Measurements from ENCODE around the gene UNC45B.
"Not testable (repeated sequence)": the region's sequence is repeated elsewhere in the genome, so short reads cannot be mapped to it uniquely, and the experiment has no call there.

UNC45B gene

DNA sequence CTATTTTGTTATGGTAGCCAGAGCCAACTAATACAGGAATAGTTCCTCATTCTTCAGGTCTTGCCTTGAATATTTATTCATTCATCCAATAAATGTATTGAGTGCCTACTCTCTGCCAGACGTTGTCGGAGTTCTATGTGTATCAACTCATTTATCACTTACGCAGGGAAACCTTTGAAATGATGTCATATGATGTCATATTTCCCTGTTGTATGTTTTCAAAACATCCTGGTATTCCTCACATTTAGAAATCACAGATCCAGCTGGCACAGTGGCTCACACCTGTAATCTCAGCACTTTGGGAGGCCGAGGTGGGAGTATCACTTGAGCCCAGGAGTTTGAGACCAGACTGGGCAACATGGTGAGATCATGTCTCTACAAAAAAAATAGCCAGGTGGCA lies 2.8 kb upstream of the UNC45B start:
- DNase-seq: no peak

DNA sequence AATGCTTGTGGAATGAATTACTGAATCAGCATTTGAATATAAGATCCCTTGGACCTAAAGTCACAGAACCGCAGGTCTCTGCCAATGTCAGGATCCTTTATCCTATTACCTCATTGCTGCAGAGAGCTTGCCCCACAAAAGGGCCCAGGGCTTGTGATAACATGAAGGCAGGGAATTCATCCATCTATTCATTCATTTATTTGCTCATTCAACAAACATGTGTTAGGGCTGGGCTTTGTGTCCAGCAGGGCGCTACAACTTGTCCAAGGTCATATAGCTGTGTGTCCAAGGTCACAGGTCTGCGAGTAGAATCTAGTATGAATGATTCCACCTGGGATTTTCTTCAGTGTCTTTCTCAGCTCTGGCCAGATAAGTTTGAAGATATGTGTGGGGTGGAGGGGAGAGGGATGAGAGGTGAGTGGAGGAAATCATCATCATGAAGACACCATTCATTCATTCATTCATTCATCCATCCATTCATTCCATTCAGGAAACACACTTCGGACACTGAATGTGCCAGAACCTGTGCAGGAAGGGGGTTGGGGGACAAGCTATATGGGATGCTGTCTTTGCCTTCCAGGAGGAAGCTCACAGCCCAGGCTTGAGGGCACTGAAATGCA lies 1.3 kb upstream of the UNC45B start:
- DNase-seq: no peak

DNA sequence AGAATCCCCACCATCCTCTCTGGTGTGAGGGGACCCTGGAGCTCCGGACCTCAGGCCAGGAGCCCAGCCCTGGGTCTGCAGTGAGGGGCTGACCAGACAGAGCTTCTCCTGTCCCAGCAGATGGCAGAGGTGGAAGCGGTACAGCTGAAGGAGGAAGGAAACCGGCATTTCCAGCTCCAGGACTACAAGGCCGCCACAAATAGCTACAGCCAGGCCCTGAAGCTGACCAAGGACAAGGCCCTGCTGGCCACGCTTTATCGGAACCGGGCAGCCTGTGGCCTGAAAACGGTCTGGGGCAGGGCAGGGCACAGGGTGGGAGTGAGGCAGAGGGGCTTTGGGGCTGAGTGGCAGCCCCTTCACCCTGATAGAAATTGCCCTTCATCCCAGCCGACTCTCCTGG lies 527 bp downstream of the UNC45B start:
- no peak for DNase-seq

DNA sequence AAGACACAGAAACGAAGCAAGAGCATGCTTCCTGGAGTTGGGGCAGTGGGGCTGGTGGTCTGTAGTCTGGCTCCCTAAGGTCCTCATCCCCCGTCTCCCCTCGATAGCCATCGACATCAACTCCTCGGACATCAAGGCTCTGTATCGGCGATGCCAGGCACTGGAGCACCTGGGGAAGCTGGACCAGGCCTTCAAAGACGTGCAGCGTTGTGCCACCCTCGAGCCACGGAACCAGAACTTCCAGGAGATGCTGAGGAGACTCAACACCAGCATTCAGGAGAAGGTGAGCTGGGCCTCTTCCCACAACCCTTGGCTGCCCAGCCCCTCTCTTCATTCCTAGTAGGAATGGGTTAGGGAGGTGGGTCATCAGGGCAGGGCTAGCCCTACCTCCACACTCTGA lies 2.3 kb downstream of the UNC45B start:
- DNase-seq: no peak

DNA sequence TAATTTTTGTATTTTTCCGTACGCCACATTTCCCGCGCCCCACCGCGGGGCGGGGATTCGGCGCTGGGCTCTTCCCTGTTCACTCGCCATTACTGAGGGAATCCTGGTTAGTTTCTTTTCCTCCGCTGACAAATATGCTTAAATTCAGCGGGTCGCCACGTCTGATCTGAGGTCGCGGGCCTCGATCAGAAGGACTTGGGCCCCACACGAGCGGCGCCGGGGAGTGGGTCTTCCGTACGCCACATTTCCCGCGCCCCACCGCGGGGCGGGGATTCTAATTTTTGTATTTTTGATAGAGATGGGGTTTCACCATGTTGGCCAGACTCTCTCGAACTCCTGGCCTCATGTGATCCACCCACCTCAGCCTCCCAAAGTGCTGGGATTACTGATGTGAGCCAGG lies 3.5 kb downstream of the UNC45B start:
- DNase-seq: not testable (repeated sequence)

DNA sequence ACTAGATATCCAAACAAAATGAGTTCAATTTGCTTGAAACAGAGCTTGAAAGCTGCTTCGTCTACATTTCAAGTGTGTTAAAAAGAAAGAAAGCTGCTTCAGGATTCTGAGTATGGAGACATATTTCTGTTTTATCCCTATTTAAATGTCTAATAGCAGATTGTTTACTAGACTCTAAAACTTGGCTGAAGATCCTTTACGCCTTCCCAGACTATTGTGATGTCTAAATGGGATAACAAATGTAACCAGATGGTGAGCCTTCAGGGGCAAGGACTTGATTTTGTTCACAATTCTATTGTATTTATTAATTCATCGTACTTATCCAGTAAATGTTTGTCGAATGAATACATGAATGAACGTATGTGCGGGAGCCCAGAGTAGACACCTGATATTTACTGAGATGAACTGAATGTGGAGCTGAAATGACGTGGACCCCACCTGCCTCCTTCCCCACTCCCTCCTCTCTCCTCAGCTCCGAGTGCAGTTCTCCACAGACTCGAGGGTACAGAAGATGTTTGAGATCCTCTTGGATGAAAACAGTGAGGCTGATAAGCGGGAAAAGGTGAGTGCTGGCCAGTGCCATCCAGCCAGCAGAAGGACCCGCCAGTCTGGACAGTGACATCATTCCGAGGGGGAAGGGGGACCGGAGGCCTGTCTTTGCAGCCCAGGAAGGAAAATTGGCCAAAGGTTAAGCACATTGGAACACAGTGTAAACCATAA lies 5.0 kb downstream of the UNC45B start:
- no peak for DNase-seq

DNA sequence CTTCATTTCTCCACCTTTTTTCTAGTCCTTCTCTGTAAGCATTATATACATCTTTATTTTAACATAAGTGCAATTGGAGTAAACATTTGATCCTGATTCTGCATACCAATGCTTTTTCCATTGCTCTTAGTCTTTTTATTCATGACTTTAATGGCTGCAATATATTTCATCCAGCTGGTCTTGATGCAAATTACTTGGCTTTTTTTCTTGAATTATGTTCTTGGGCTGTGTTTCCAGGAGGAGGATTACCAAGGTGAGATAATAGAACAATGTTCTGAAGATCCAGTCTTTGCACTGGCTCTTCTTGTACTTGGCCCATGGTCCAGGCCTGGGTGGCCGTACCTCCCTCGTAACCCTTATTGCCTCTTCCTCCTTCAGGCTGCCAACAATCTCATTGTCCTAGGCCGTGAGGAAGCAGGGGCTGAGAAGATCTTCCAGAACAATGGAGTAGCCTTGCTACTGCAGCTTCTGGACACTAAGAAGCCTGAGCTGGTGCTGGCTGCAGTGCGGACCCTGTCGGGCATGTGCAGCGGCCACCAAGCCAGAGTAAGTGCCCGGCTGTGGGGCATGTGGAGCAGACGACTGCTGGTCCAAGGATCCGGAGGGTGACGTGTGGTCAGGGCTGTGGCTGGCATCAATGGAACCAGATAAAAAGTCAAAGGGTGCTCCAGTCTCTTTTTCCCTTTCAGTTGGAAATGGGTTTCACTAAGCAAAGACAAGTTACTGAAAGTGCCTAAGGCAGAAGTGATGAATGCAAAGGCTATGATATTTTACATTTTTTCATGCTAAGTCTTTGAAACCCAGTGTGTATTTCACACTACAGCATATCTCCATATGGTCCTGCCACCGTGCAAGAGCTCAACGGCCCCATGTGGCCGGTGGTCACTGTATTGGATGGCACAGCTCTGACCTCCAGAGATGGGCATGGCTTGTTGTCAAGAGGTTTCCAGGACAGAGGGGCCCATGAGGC lies 6.9 kb downstream of the UNC45B start:
- no peak for DNase-seq

DNA sequence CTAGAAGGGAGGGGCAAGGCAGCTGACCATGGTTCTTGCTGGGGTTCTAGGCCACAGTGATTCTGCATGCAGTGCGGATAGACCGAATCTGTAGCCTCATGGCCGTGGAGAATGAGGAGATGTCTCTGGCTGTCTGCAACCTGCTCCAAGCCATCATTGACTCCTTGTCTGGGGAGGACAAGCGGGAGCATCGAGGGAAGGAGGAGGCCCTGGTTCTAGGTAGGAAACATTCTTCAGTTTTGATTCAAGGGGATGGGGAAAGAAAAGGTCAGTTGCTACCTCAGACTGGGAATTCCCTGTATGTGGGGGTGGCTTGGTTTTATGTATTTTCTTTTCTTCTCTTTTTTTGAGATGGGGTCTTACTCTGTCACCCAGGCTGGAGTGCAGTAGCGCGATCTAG lies 7.6 kb downstream of the UNC45B start:
- no peak for DNase-seq

DNA sequence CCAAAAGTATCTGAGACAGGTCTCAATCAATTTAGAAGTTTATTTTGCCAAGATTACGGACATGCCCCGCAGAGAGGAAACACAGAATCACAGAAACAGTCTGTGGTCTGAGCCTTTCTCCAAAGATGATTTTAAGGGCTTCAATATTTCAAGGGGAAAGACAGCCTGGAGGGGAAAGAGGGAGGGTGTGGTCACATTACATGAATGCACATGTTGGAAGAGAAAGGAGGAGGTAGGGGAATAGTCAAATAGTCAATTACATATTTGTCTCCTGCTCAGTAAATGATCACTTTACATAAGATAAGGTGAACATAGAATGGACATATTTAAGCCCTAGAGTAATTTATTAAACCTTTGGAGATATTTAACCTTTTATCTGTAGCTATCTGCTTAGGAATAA lies 12.3 kb downstream of the UNC45B start:
- DNase-seq: no peak

DNA sequence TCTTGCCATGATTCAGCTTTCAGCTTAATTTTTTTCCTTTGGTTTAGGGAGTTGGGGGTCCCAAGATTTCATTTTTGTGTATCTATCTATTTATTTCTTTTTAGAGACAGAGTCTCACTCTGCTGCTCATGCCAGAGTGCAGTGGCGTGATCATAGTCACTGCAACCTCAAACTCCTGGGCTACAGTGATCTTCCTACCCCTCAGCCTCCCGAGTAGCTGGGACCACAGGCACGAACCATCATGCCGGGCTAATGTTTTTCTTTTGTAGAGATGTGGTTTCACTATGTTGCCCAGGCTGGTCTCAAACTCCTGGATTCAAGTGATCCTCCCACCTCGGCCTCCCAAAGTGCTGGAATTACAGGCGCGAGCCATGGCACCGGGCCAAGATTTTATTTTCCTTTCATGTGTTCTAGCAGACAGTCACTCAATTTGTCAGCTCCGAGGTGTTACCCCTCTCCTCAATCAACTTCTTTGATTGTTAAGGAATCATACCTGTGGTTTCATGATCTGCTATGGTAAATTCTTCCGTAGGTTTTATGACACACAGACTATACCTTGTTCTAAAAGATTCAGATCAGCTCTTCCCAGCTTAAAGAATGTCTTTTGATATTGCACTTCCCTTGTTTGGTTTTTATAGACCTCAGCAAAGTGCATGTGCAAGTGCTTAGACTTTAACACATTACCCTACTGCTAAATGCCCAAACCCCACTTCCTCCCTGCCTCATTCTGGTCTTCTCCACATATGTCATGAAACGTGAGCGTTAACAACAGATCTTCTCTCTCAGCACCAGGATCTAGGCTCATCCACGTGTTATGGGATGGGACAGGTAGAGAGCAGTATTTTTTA lies 13.0 kb downstream of the UNC45B start:
- DNase-seq: peak; percentile 45

DNA sequence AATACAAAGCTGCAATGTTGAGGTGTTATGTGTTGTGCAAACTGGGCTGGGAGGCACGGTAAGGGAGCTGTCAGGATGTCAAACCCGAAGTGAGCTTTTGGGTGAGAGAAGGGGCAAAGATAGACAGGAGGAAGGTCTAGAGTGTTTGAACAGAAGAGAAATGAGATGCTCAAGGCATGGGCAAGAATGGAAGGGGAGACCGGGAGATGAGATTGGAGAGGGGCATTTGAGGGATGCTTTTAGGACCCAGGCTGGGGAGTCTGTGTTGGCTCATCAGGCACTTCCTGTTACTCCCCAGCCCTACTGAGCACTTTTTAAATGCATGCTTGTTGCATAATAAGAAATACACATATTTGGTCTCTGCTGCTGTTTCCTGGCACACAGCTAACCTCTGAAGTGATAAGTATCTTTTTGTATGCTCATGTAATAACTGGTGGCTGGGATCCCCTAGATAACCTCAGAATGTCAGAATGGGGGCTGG lies 13.7 kb downstream of the UNC45B start:
- peak; percentile 59 for DNase-seq

DNA sequence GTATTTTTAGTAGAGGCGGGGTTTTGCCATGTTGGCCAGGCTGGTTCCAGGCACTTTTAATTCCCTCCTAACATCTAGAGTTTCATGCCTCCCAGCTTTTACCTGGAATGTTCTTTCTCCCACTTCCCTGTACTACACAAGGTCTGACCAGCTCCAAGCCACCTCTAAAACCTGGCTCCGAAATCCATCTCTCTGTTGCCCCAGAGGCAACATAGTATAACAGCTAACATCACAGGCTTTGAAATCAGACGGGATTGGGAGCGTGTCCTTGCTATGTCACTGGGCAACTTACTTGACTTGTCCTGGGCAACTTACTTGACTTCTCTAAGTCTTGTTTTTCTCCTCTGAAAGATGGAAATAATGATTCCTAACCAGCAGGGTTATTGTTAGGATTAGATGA lies 15.1 kb downstream of the UNC45B start:
- DNase-seq: no peak

DNA sequence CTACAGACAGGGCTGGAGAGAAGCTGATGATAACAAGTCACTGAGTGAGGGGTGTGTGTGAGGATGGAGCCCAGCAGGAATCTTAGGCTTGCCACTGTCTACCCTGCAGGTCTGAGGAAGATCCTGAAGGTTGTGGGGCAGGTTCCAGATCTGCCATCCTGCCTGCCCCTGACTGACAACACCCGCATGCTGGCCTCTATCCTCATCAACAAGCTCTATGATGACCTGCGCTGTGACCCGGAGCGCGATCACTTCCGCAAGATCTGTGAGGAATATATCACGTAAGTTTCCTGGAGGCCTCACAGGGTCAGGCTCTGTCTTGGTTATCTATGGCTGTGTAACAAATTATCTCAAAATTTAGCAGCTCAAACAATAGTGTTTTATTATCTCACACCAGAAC lies 16.3 kb downstream of the UNC45B start:
- no peak for DNase-seq

DNA sequence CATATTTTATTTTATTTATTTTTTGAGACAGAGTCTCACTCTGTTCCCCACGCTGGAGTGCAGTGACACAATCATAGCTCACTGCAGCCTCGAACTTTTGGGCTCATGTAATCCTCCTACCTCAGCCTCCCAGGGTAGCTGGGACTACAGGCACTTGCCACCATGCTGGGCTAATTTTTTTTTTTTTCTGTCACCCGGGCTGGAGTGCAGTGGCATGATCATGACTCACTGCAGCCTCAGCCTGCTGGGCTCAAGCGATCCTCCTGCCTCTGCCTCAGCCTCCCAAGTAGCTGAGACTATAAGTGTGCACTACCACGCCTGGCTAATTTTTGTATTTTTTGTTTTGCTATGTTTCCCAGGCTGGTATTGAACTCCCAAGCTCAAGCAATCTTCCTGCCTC lies 17.1 kb downstream of the UNC45B start:
- no peak for DNase-seq

DNA sequence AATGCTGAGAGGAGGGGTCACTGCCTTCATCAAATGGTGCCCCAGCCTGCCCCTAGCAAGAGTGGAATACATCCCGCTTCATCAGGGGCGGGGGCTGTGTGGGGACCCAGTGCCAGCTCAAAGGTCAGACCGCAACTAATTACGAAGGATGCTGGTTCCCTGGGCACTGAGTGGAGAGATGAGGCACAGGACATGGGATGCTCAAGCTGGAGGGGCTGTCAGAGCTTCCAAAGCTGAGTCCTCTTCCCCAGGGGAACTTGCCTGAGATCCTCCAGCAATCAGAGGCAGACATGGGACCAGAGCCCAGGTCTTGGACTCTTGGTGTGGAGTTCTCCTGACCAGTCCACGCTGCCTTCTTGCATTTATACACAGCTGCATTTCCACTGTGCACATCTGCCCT lies 18.9 kb downstream of the UNC45B start:
- no peak for DNase-seq

DNA sequence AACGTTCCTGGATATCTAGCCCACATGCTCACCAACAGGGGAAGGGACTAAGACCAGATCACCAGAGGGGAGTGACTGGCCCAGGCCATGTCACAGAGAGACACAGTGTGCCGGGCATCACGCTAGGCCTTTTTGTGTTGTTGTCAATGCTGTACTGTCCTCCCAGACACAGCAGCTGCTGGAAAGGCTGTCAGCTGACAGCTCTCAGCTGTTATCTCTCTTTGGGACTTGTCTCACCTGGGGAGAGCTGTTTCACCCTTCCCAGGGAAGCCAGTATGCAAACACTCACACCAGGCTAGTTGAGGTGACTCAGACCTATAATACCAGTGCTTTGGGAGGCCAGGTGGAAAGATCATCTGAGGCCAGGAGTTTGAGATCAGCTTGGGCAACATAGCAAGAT lies 19.4 kb downstream of the UNC45B start:
- DNase-seq: no peak

DNA sequence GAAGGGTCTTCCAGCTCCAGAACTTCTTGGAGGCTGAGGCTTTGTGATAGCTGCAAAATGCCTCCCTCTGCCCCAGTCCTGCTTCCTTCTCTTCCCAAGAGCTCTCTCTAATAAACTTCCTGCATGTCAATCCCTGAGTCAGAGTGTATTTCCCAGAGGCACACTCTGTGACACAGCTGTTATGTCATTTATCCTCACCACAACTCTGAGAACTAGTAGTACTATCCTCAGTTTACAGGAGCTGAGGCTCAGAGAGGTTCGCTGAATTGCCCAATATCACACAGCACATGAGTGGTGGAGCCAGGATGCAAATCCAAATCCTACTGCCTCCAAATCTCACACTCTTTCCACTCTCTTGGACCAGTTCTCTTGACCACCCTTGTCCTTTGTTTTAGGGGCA lies 20.0 kb downstream of the UNC45B start:
- DNase-seq: no peak

DNA sequence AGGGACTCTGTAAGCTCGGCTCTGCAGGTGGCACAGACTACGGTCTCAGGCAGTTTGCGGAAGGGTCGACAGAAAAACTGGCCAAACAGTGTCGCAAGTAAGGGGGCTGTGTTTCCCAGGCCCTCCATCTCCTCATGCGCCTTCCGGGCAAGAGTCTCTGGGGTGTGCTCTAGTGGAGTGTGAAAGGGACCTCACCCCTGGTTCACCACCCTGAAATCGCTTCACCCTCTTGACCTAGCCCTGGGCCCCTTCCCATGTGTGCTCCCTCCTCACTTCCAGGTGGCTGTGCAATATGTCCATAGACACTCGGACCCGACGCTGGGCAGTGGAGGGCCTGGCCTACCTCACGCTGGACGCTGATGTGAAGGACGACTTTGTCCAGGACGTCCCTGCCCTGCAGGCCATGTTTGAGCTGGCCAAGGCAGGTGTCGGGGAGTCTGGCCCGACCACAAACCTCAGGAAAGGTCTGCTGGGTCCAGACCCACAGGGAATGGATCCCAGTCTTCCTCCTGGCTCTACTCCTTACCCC lies 22.3 kb downstream of the UNC45B start:
- no peak for DNase-seq

DNA sequence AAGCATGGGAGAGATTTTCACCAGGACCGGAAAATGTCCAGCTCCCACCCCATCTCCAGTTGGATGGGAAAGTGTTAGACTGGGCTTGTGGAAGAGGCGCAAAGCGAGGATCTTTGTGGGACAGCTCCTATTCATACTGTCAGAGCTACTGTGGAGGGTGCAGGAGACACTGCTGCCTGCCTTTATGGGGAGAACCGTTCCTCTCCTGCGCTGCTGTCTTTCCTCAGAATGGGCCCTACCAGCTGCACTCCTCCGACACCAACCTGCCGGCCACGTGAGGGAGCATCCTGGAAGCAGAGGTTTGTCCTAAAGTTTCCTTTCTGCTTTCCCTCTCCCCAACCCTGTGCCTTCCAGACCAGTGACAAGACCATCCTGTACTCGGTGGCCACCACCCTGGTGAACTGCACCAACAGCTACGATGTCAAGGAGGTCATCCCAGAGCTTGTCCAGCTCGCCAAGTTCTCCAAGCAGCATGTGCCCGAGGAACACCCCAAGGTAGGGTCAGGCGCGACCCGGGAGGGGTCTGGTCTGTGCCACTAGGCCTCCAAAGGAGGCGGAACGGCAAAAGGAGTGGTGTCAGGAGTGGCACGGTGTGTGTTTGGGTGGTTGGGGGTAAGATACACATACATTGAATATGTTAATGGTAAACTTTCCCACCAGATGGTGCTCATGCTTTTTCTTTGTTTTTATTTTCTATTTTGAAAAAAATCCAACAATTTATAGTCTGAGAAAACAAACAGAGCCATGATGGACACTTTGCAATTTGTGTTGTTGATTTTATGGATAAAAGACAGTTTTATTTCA lies 23.6 kb downstream of the UNC45B start:
- peak; percentile 15 for DNase-seq

DNA sequence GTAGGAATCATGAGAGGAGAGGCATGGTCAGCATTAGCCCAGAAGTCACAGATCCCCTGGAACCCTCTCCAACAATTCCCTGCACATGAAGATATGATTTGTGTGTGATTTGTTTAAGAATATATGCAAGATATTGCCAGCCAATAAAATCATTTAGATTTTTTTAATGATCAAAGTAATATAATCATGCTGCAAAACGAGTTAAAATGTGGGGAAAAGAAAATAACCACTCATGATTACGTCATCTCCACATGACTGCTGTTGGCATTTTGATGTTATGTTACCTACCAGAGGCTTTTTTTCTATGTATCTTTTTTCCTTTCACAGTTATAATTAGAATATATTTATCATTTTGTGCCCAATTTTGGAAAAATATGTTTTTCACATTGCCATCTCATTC lies 24.2 kb downstream of the UNC45B start:
- DNase-seq: no peak

DNA sequence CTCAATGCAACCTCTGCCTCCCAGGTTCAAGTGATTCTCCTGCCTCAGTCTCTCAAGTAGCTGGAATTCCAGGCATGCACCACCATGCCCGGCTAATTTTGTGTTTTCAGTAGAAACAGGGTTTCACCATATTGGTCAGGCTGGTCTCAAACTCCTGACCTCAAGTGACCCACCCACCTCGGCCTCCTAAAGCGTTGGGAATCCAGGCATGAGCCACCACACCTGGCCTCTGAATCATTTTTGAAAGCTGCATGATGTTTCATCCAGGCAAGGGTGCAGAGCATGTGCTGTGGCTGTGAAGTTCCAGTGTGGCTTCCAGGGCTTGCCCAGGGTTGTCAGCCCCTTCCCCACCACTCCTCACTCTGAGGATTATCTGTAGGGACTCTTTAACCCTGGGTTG lies 24.7 kb downstream of the UNC45B start:
- not testable (repeated sequence) for DNase-seq

Data from NK-92 treated with Interleukin-12 subunit alpha and Interleukin-12 subunit beta, amount 100 ng/mL, for 24 hours (cell line).